B cell (primary cell): ENCODE data around the gene COL4A3.

Experiments
- CTCF ChIP-seq: fragments of 200-600 bp; IDR thresholded peaks from one replicate; pipeline ENCODE4 v1.8.0; 2022; ENCODE audit warnings: antibody characterized with exemption, mild to moderate bottlenecking
- EZH2 ChIP-seq: IDR thresholded peaks from 2 replicates; pipeline ENCODE4 v1.6.1; 2012; ENCODE audit warnings: borderline replicate concordance, low read depth, mild to moderate bottlenecking, moderate library complexity, low read length; ENCODE audit not compliant: insufficient read depth, poor library complexity, severe bottlenecking

- TF ChIP-seq CTCF (no peak), EZH2 (no peak)
Observed at GRCh38 chr2:227260041-227260440, 95.6 kb downstream of the COL4A3 start.
